CD14-positive monocyte (primary cell): ENCODE results near the gene TMEM101. TPM values are rescaled to one million over a fixed set of nuclear protein-coding genes. Genes with fewer than 3 reads are reported as not detected.

Source experiments
- DNase-seq, 3 donors: peaks; one replicate each; pipeline ENCODE4 v3.0.0-alpha.2; 2011 to 2022
- H2AFZ ChIP-seq: 2 replicates; pipeline ENCODE4 v1.6.0; 2012; ENCODE audit warnings: mild to moderate bottlenecking, low read depth, low read length, inconsistent platforms; ENCODE audit not compliant: insufficient read depth, poor library complexity, severe bottlenecking
- H3K27ac ChIP-seq, 2 donors: 1 replicate in 1 of 2; 2 replicates in 1 of 2; pipeline ENCODE4 v1.5.1; 2012 to 2013; ENCODE audit warnings: low read length in 2 of 2, control low read depth in 1 of 2, inconsistent platforms in 1 of 2, low read depth in 1 of 2, mild to moderate bottlenecking in 1 of 2
- H3K27me3 ChIP-seq, 2 donors: one replicate each; pipeline versions ENCODE4 v1.6.0 to v1.6.1; 2011 to 2013; ENCODE audit warnings: low read length in 2 of 2; ENCODE audit not compliant: control insufficient read depth in 2 of 2, insufficient read depth in 2 of 2
- H3K36me3 ChIP-seq, 2 donors: replicated peaks in 1 of 2; 1 replicate in 1 of 2; 2 replicates in 1 of 2; pipeline versions ENCODE4 v1.5.1 to v1.6.1; 2012 to 2013; ENCODE audit warnings: low read length in 2 of 2, control low read depth in 1 of 2, inconsistent platforms in 1 of 2, mild to moderate bottlenecking in 1 of 2; ENCODE audit not compliant: insufficient read depth in 2 of 2, control insufficient read depth in 1 of 2
- H3K4me1 ChIP-seq, 2 donors: 1 replicate in 1 of 2; 2 replicates in 1 of 2; pipeline versions ENCODE4 v1.5.1 to v1.6.1; 2012 to 2013; ENCODE audit warnings: low read length in 2 of 2, control low read depth in 1 of 2, inconsistent platforms in 1 of 2, mild to moderate bottlenecking in 1 of 2, moderate library complexity in 1 of 2; ENCODE audit not compliant: insufficient read depth in 2 of 2, control insufficient read depth in 1 of 2
- H3K4me2 ChIP-seq: replicated peaks from 2 replicates; pipeline ENCODE3; 2012; ENCODE audit warnings: low read length, moderate library complexity, mild to moderate bottlenecking; ENCODE audit not compliant: poor library complexity, severe bottlenecking; ENCODE audit errors: extremely low read depth
- H3K4me3 ChIP-seq, 3 experiments: fragments of 200-600 bp in 1 of 3; sonication (generic) in 1 of 3; replicated peaks in 1 of 3; 1 replicate in 2 of 3; 2 replicates in 1 of 3; pipeline ENCODE4 v1.5.1; 2011 to 2013; ENCODE audit warnings: low read length in 3 of 3, mild to moderate bottlenecking in 3 of 3, control low read depth in 2 of 3, low read depth in 2 of 3, inconsistent platforms in 1 of 3, moderate library complexity in 1 of 3
- H3K79me2 ChIP-seq: 2 replicates; pipeline ENCODE4 v1.6.0; 2012; ENCODE audit warnings: mild to moderate bottlenecking, control low read depth, inconsistent platforms, low read length, moderate library complexity; ENCODE audit not compliant: insufficient read depth
- H3K9ac ChIP-seq: 2 replicates; pipeline ENCODE4 v1.6.0; 2017; ENCODE audit warnings: low read length, mild to moderate bottlenecking; ENCODE audit not compliant: insufficient read depth, poor library complexity, severe bottlenecking
- H3K9me3 ChIP-seq, 2 donors: replicated peaks in 1 of 2; 1 replicate in 1 of 2; 2 replicates in 1 of 2; pipeline versions ENCODE4 v1.5.1 to v1.6.1; 2012 to 2013; ENCODE audit warnings: low read length in 2 of 2, control low read depth in 1 of 2; ENCODE audit not compliant: control insufficient read depth in 1 of 2, insufficient read depth in 1 of 2
- H4K20me1 ChIP-seq: 2 replicates; pipeline ENCODE4 v1.6.0; 2012; ENCODE audit warnings: mild to moderate bottlenecking, low read length, control low read depth, moderate library complexity; ENCODE audit not compliant: insufficient read depth
- H3K27ac Mint-ChIP-seq, 7 donors: one replicate each; pipeline ENCODE4 v1.8.0; 2020; ENCODE audit warnings: mild to moderate bottlenecking in 7 of 7, mixed read lengths in 7 of 7, moderate library complexity in 6 of 7, inconsistent platforms in 2 of 7
- H3K27me3 Mint-ChIP-seq, 3 donors: one replicate each; pipeline ENCODE4 v1.8.0; 2021 to 2022; ENCODE audit warnings: low read depth in 3 of 3, mild to moderate bottlenecking in 3 of 3, mixed read lengths in 3 of 3, moderate library complexity in 3 of 3, inconsistent platforms in 1 of 3
- H3K36me3 Mint-ChIP-seq, 2 donors: one replicate each; pipeline ENCODE4 v1.8.0; 2020; ENCODE audit warnings: mixed read lengths in 2 of 2, inconsistent platforms in 1 of 2, mild to moderate bottlenecking in 1 of 2
- H3K4me1 Mint-ChIP-seq: one replicate; pipeline ENCODE4 v1.8.0; 2020; ENCODE audit warnings: mild to moderate bottlenecking, mixed read lengths
- H3K4me3 Mint-ChIP-seq, 2 donors: one replicate each; pipeline ENCODE4 v1.8.0; 2020; ENCODE audit warnings: mild to moderate bottlenecking in 2 of 2, mixed read lengths in 2 of 2, moderate library complexity in 1 of 2
- H3K9me3 Mint-ChIP-seq, 7 donors: one replicate each; pipeline ENCODE4 v1.8.0; 2020 to 2022; ENCODE audit warnings: mixed read lengths in 7 of 7, mild to moderate bottlenecking in 6 of 7, moderate library complexity in 6 of 7, inconsistent platforms in 2 of 7
- WGBS: methylation state at CpG from one replicate; pipeline ENCODE4 v1.1.5; 2013; ENCODE audit warnings: missing lambda C conversion rate; ENCODE audit not compliant: insufficient coverage; 5-methylcytosine and 5-hydroxymethylcytosine counted together
- intact Hi-C, 2 donors: fragments of 100-400 bp; cut with micrococcal nuclease; formaldehyde crosslinking; loops; one replicate each; pipeline versions ENCODE4 v1.15.0 to v1.15.1; 2023
- polyA plus RNA-seq, 3 donors: library from polyadenylated mRNA; depleted of rRNA in 1 of 3; unstranded in 2 of 3; stranded (reverse) in 1 of 3; fragments of 300-500 nt in 2 of 3; fragments of >200 nt in 1 of 3; fragmentation: Illumina TruSeq in 2 of 3; gene quantifications; 1 replicate in 2 of 3; 2 replicates in 1 of 3; pipeline ENCODE4 v1.2.3, GENCODE V29; 2012 to 2021
- TF ChIP-seq, protein P1 (sequence below): fragments of 200-600 bp; IDR thresholded peaks from one replicate; pipeline ENCODE4 v1.8.0; 2022; ENCODE audit warnings: antibody characterized with exemption, mild to moderate bottlenecking

TMEM101 gene
- polyA plus RNA-seq, 3 donors, result 17.3 to 41.4 (median 33.6) TPM

DNA sequence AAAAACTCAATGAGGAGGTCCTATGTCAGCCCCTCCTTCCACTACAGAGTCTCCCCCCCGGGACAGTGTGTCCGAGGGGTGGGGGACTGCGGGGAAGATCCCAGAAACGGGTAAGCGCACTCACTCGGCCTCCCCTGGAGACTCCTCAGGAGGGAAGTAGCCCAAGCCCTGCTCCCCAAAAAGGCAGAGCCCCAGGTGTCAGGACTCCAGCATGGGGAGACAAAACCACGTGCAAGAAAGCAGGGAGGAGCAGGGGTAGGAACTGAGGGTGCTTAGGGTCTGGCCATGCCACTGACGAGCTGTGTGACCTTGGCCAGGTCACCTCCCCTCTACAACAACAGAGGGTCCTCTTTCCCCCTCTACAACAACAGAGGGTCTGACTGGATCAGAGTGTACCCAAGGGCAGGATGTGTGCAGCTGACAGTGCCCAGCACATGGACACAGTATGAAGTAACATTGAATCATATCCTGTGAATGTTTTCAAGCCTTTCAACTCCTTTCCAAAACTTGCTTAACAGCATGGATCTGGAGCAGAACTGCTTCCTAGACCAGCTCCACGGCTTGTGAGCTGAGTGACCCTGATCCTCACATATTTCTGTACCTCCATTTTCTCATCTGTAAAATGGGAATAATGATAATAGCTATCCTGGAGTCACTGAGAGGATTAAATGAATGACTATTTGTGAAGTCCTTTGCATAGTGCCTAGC, 12.5 kb downstream of the TMEM101 start:
- H2AFZ ChIP-seq, result no peak overlapping the region

DNA sequence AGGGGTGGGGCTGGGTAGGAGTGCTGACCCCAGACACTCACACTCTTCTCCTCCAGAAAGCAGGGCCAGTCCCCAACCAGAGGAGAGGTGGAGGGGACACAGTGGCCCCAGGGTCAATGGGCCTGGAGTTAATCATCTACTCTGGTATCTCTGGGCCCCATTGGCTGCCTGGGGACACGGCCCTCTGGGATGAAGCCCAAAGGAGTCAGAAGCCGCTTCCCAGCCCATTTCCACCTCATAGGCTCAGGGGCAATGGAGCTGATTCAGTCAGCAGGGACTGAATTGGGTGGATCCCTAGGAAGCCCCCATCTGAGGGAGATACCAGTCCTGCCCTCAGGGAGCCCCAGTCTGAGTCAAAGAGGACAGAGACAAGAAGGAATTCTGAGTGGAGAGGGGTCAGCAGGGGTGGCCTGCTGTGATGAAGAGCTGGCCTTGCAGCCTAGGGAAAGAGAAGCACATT, 13.3 kb downstream of the TMEM101 start:
- H3K36me3 ChIP-seq, result no peaks in the 10 kb centered on the region
- peaks cover 7% of the 10 kb centered on the region for H4K20me1 ChIP-seq
- no peak overlapping the region for H3K27ac ChIP-seq
- H3K79me2 ChIP-seq, result no peaks in the 10 kb centered on the region
- H3K9ac ChIP-seq, result no peak overlapping the region
- Mint-ChIP-seq H3K27ac (peak overlapping the region in 1 of 7 donors; percentile 43), H3K9me3 (peaks cover 0 to 17% (median 5%) of the 10 kb centered on the region in 7 donors), H3K36me3 (no peaks in the 10 kb centered on the region), H3K4me3 (no peak overlapping the region), H3K27me3 (peaks cover 56 to 63% (median 58%) of the 10 kb centered on the region in 3 donors), H3K4me1 (peaks cover 26% of the 10 kb centered on the region)
- intact Hi-C loops, result no loop called here
- H3K9me3 ChIP-seq, result peaks cover 0 to 7% of the 10 kb centered on the region in 2 donors
- H3K27me3 ChIP-seq, result peaks cover 30 to 50% of the 10 kb centered on the region in 2 donors
- H2AFZ ChIP-seq, result no peak overlapping the region
- no peak overlapping the region for H3K4me3 ChIP-seq
- WGBS, result 90% methylated on average over 2 of the region's 2 CpGs
- DNase-seq, result no peak
- TF ChIP-seq, protein P1, sequence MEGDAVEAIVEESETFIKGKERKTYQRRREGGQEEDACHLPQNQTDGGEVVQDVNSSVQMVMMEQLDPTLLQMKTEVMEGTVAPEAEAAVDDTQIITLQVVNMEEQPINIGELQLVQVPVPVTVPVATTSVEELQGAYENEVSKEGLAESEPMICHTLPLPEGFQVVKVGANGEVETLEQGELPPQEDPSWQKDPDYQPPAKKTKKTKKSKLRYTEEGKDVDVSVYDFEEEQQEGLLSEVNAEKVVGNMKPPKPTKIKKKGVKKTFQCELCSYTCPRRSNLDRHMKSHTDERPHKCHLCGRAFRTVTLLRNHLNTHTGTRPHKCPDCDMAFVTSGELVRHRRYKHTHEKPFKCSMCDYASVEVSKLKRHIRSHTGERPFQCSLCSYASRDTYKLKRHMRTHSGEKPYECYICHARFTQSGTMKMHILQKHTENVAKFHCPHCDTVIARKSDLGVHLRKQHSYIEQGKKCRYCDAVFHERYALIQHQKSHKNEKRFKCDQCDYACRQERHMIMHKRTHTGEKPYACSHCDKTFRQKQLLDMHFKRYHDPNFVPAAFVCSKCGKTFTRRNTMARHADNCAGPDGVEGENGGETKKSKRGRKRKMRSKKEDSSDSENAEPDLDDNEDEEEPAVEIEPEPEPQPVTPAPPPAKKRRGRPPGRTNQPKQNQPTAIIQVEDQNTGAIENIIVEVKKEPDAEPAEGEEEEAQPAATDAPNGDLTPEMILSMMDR, result no peak
- H3K4me1 ChIP-seq, result peaks cover 22 to 24% of the 10 kb centered on the region in 2 donors
- no peak overlapping the region for H3K4me2 ChIP-seq

More for the DNA sequence above, 12.5 kb downstream of the TMEM101 start:
- Mint-ChIP-seq H3K27me3 (peaks cover 52 to 68% (median 53%) of the 10 kb centered on the region in 3 donors), H3K4me3 (no peak overlapping the region), H3K36me3 (no peaks in the 10 kb centered on the region), H3K4me1 (peaks cover 30% of the 10 kb centered on the region), H3K9me3 (peaks cover 0 to 17% (median 5%) of the 10 kb centered on the region in 7 donors), H3K27ac (no peak overlapping the region)
- intact Hi-C loops, result no loop called here
- 89% methylated on average over 3 of the region's 9 CpGs for WGBS
- H3K4me3 ChIP-seq, result no peak overlapping the region
- H4K20me1 ChIP-seq, result peaks cover 7% of the 10 kb centered on the region
- DNase-seq, result no peak
- no peak overlapping the region for H3K4me2 ChIP-seq
- H3K4me1 ChIP-seq, result peaks cover 26 to 30% of the 10 kb centered on the region in 2 donors
- no peaks in the 10 kb centered on the region for H3K36me3 ChIP-seq
- TF ChIP-seq, protein P1, result no peak
- H3K79me2 ChIP-seq, result no peaks in the 10 kb centered on the region
- H3K9ac ChIP-seq, result no peak overlapping the region
- H3K9me3 ChIP-seq, result peaks cover 0 to 7% of the 10 kb centered on the region in 2 donors
- peaks cover 30 to 50% of the 10 kb centered on the region in 2 donors for H3K27me3 ChIP-seq
- H3K27ac ChIP-seq, result no peak overlapping the region
